Spleen (tissue), 7 donors: ENCODE results near the gene UIMC1.

Experiments
- POLR2A ChIP-seq, 3 donors: fragments of 450-650 bp; IDR thresholded peaks; one replicate each; pipeline ENCODE4 v1.5.1; 2017; ENCODE audit warnings: antibody characterized with exemption in 3 of 3, mild to moderate bottlenecking in 1 of 3
- TF ChIP-seq, protein P1 (sequence below), 11 experiments: fragments of 200-600 bp in 7 of 11; fragments of 450-650 bp in 4 of 11; sonication (generic) in 4 of 11; IDR thresholded peaks in 8 of 11; conservative IDR thresholded peaks in 3 of 11; 1 replicate in 7 of 11; 2 replicates in 4 of 11; pipeline versions ENCODE4 v1.4.0 to v1.8.0; 2016 to 2021; ENCODE audit warnings: antibody characterized with exemption in 11 of 11, inconsistent platforms in 4 of 11, mild to moderate bottlenecking in 1 of 11
- donor health status: DM: no; HTN: no; CAD: no; lungs with moderate emphysema.
- donor health status: DM: no; HTN: no; CAD: no.
- donor health status: DM: no; HTN: no; CAD: no.

DNA sequence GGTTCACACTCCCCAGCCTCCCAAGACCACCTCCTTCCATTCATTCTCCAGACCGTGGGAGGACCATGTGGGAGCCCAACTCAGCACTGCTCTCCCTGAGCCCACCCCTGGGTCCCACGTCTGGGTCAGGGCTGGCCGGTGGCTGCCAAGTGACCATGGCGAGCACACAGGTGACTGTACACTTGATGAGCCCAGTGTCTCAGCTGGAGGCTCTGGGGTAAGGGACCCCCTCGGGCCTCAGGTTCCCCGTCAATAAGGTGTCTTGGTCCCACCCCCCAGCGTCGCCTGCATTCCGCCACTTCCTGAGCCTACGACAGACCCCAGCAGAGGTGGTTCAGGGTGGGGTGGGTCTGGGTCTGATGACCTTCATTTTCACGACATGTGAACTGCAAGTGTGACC lies 146.2 kb downstream of the UIMC1 start:
- TF ChIP-seq, protein P1, sequence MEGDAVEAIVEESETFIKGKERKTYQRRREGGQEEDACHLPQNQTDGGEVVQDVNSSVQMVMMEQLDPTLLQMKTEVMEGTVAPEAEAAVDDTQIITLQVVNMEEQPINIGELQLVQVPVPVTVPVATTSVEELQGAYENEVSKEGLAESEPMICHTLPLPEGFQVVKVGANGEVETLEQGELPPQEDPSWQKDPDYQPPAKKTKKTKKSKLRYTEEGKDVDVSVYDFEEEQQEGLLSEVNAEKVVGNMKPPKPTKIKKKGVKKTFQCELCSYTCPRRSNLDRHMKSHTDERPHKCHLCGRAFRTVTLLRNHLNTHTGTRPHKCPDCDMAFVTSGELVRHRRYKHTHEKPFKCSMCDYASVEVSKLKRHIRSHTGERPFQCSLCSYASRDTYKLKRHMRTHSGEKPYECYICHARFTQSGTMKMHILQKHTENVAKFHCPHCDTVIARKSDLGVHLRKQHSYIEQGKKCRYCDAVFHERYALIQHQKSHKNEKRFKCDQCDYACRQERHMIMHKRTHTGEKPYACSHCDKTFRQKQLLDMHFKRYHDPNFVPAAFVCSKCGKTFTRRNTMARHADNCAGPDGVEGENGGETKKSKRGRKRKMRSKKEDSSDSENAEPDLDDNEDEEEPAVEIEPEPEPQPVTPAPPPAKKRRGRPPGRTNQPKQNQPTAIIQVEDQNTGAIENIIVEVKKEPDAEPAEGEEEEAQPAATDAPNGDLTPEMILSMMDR (IDR thresholded peaks at IDR 0.05 in 8 of 11, conservative IDR thresholded peaks at IDR 0.05 in 3 of 11) = no peak
- TF ChIP-seq POLR2A (IDR thresholded peaks at IDR 0.05) = no peak
